ENCODE results near the gene GSTO1. TPM values are rescaled to one million over a fixed set of nuclear protein-coding genes. Genes with fewer than 3 reads are reported as not detected.
A peak's percentile ranks its signal among the peaks of the same experiment; 100 is the strongest.

The GSTO1 gene
- polyA plus RNA-seq, 6 donors from 2014 or later: 91.6 to 128 (median 113) TPM

DNA sequence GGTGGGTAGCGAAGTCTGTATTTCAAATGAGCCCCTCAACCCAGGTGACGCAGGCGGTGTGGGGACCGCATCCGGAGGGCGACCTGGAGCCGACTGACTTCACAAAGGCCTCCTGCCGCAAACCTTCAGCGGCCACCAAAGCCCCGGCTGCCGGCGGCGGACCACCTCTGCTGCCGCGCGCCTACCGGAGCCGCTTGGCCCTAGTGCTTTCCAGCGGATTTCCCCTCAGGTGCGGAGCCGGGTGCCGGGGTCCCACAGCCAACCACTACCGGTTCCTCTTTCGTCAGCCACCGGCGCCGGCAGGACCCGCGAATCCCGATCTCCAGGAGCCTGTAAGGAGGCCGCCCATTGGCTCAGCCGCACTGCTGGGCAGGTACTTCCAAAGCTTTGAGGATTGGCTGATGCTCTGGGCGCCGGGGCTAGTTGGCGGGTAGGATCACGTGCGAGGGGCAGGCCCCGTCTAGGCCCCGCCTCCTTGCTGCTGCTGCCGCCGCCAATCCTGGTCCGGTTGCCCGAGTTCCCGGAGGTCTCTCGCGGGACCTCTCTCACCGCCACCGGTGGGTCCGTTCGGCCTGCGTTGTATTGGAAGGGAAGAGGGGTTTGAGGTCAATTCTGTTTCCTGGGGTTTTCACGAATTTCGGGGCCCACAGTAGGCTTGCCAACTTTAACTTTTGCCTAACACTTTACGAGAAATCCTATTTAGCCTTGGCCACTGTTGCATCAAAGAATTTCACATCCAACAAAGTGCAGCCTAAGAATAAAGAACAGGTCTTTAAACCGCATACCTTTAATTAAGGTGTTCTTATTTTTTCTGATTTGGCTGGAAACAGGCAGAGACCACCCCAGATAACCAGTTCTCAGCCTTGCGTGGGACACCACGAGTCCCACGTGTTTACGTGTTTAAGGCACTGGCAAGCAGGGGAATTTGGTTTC is 14.3 kb downstream of the GSTO1 start, which contains the start of gene GSTO2:
Gene GSTO2, plus strand, starts transcription at position 472 of the 933 bp plus-strand sequence. CDS start 5,732 bp downstream, outside the sequence.
- DNase-seq (peak; percentile 98), ATAC-seq (ENCODE audit: low read depth in 2 of 2) (peak; percentile 93)
- Mint-ChIP-seq H3K4me3 (peak within 1 kb of the TSS; percentile 87 to 99 (median 94)), H3K9me3 (no peaks in the 10 kb centered on the region), H3K27me3 (peaks cover 0 to 2% (median 1%) of the 10 kb centered on the region in 3 donors), H3K36me3 (peaks cover 0 to 14% of the 10 kb centered on the region in 2 donors), H3K27ac (peak within 1 kb of the TSS; percentile 93 to 98 (median 96)), H3K4me1 (peaks cover 17 to 43% (median 33%) of the 10 kb centered on the region in 3 donors)

DNA sequence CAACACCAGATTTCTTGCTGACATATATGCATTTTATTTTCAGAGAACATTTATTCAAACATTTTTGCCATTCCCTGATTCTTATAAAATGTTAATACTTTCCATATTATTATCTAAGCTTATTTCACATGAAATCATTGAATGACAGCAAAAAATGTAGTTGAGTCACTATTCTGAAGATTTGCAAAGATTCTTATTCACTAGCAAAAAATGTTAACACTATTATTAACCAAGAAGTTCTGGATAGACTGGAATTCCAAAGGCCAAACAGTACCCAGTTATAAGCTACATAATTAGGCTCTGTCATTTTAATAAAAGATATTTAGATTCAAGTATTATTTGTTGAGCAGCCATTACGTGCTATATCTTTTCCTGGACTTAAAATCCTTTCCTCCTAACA is 18.6 kb downstream of the GSTO1 start:
- Mint-ChIP-seq H3K9me3 (no peaks in the 10 kb centered on the region), H3K27ac (no peak overlapping the region), H3K4me1 (peaks cover 1 to 23% (median 6%) of the 10 kb centered on the region in 3 donors), H3K36me3 (no peaks in the 10 kb centered on the region), H3K27me3 (peaks cover 6 to 34% (median 29%) of the 10 kb centered on the region in 3 donors), H3K4me3 (peak overlapping the region in 1 of 8 donors; percentile 18)
- DNase-seq (no peak), ATAC-seq (ENCODE audit: low read depth in 2 of 2) (no peak)

DNA sequence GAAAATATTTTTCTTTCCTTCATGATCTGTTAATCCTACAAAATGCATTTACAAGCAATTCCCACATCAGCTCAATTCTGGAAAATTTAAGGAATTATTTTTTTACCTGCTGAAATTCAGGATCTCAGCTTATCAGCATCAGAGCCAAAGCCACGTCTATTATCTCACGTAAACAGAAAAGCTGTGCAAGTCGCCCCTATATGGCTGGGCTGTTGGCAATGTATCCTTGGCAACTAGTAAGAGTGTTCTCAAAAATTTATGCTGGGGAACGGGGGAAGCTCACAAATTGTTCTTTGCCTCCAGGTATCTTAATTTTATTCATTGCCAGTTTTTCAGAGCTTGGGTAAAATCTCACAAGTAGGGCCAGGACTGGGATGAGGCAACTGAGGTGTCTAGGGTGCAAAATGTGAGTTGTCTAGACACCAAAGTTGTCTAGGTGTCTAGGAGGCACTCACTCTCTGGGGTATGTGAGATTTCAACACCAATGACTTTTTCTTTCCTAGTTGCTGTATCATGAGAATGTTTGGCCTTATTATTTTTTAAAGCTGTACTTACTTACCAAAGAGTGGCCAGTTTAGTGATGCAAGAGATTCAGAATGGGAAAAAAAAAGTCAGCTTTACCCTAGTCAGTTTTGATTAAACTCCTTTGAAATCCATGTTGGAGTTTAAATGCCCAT is 19.3 kb downstream of the GSTO1 start:
- no peaks in the 10 kb centered on the region for H3K9me3 Mint-ChIP-seq
- no peak for DNase-seq
- no peak overlapping the region for H3K4me3 Mint-ChIP-seq
- peaks cover 6 to 36% (median 34%) of the 10 kb centered on the region in 3 donors for H3K27me3 Mint-ChIP-seq
- H3K27ac Mint-ChIP-seq: no peak overlapping the region
- H3K4me1 Mint-ChIP-seq: peaks cover 0 to 17% (median 0%) of the 10 kb centered on the region in 3 donors
- ATAC-seq (ENCODE audit: low read depth in 2 of 2): no peak
- H3K36me3 Mint-ChIP-seq: no peaks in the 10 kb centered on the region

DNA sequence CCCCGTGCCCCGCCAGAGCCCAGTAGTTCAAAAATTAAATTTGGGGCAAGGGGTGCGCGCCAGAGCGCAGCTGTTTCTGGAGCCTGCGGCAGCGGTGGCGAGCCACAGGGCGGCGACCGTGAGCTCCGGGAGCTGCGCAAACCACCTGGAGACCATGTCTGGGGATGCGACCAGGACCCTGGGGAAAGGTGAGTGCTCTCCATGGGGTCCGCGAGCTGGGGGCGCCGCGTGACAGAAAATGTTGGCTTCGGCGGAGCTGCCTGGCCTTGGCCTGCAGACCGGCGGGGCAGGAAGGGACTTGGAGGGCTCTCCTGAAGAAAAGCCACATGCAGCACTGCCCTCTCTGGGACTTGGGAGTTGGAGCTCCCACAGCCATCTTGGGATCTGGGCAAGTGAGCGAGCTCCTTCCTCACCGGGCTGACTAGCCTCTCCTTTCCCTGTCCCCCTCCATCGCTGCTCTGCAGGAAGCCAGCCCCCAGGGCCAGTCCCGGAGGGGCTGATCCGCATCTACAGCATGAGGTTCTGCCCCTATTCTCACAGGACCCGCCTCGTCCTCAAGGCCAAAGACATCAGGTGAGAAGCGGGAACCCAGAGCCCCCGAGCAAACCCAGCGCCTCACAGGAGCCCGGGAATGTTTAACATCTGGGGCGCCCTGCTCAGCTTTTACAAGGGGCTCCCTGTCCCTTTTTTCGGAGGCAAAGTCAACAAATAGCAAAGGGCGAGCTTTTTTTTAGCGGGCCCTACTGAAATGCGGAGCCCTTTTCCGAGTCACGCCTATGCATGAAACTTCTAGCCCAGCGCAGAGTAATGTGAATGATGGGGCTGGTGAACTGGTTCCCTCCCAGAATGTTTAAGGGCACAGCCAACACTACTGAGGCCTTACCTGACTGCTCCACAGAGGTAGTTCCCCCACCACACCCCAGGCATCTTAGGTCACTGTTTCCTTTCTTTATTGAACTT is 20.4 kb downstream of the GSTO1 start:
- H3K9me3 Mint-ChIP-seq: no peaks in the 10 kb centered on the region
- H3K4me1 Mint-ChIP-seq: peaks cover 0 to 8% (median 0%) of the 10 kb centered on the region in 3 donors
- no peaks in the 10 kb centered on the region for H3K36me3 Mint-ChIP-seq
- ATAC-seq (ENCODE audit: low read depth in 2 of 2) (peak; percentile 79 to 86), DNase-seq (peak; percentile 31)
- no peak overlapping the region for H3K27ac Mint-ChIP-seq
- H3K27me3 Mint-ChIP-seq: peaks cover 6 to 43% (median 34%) of the 10 kb centered on the region in 3 donors
- H3K4me3 Mint-ChIP-seq: peak overlapping the region in 1 of 8 donors; percentile 23

DNA sequence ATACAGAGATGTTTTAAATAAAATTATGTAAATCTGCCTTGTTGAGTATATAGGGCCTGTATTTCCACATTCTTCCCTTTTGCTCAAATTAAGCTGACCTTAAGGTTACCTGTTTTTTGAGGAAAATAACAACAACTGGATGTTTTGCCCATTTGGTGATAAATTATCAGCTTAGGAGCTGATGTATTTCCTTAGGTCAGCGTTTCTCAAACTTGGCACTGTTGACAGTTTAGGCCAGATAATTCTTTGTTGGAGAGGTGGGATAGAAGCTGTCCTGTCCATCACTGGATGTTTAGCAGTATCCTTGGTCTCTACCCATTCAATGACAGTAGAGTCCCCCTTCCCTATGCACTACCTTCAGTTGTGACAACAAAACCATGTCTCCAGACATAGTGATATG is 21.5 kb downstream of the GSTO1 start:
- no peaks in the 10 kb centered on the region for H3K9me3 Mint-ChIP-seq
- peaks cover 6 to 43% (median 34%) of the 10 kb centered on the region in 3 donors for H3K27me3 Mint-ChIP-seq
- DNase-seq: no peak
- H3K4me3 Mint-ChIP-seq: no peak overlapping the region
- peak overlapping the region in 1 of 6 donors; percentile 26 for H3K27ac Mint-ChIP-seq
- ATAC-seq (ENCODE audit: low read depth in 2 of 2): no peak
- H3K4me1 Mint-ChIP-seq: peaks cover 0 to 8% (median 0%) of the 10 kb centered on the region in 3 donors
- no peaks in the 10 kb centered on the region for H3K36me3 Mint-ChIP-seq

DNA sequence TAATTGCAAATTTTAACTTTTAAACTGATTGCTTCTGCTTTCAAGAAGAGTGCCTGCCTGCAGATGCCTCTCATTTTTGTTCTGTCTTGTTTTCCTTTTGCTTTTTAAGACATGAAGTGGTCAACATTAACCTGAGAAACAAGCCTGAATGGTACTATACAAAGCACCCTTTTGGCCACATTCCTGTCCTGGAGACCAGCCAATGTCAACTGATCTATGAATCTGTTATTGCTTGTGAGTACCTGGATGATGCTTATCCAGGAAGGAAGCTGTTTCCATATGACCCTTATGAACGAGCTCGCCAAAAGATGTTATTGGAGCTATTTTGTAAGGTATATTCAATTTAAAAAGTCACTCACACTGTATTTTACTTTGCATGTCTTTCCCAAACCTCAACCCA is 23.1 kb downstream of the GSTO1 start:
- Mint-ChIP-seq H3K4me1 (peaks cover 0 to 8% (median 0%) of the 10 kb centered on the region in 3 donors), H3K36me3 (no peaks in the 10 kb centered on the region), H3K4me3 (no peak overlapping the region), H3K27ac (no peak overlapping the region), H3K27me3 (peaks cover 18 to 57% (median 43%) of the 10 kb centered on the region in 3 donors), H3K9me3 (no peaks in the 10 kb centered on the region)
- DNase-seq: no peak
- ATAC-seq (ENCODE audit: low read depth in 2 of 2): no peak

DNA sequence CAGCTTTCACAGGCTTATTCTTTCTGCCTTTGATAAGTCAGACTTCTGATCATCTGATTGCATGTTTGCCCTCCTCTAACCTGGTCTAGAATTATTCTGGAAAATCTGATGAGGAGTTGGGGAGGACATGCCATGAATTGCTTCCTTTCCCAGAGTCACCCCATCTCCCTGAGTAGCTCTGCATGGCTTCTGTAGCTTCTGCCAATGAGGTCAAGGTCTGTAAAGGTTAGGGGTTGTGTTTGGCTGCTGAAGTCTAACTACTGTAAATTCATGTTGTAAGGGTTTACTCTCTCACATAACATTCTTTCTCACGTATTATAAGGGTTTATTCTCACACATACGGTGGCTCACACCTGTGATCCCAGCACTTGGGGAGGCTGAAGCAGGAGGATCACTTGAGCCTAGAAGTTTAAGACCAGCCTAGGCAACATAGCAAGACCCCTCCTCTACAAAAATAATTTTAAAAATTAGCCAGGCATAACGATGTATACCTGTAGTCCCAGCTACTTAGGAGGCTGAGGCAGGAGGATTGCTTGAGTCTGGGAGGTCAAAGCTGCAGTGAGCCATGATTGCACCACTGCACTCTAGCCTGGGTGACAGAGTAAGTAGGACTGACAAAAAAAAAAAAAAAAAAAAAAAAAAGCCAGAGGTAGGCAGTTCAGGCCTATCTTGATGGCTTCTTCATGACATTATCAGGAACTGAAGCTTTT is 25.0 kb downstream of the GSTO1 start:
- peaks cover 0 to 3% (median 0%) of the 10 kb centered on the region in 3 donors for H3K4me1 Mint-ChIP-seq
- no peaks in the 10 kb centered on the region for H3K36me3 Mint-ChIP-seq
- H3K9me3 Mint-ChIP-seq: no peaks in the 10 kb centered on the region
- H3K4me3 Mint-ChIP-seq: no peak overlapping the region
- peak overlapping the region in 1 of 6 donors; percentile 15 for H3K27ac Mint-ChIP-seq
- H3K27me3 Mint-ChIP-seq: peaks cover 18 to 49% (median 36%) of the 10 kb centered on the region in 3 donors
- DNase-seq (no peak), ATAC-seq (ENCODE audit: low read depth in 2 of 2) (no peak)

DNA sequence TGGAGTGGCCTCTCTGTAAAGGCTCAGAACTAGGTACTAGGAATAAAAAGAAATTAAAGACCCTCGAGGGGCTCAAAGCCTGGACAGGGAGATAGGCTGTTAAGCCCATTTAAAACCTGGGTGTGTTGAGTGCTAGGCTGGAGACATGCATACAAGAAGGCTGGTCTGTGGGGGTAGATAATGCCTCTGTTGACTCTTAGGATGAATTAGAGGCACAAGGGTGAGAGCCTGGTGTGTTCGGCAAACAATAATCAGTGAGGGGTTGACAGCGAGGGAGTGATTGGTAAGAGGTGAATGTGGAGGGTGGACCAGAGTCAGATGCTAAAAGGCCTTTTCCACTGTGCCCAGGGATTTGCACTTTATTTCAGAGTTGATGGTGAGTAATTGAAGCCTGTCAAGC is 27.0 kb downstream of the GSTO1 start:
- no peaks in the 10 kb centered on the region for H3K36me3 Mint-ChIP-seq
- H3K27me3 Mint-ChIP-seq: peaks cover 12 to 40% (median 27%) of the 10 kb centered on the region in 3 donors
- H3K4me3 Mint-ChIP-seq: no peak overlapping the region
- H3K9me3 Mint-ChIP-seq: no peaks in the 10 kb centered on the region
- DNase-seq (no peak), ATAC-seq (ENCODE audit: low read depth in 2 of 2) (no peak)
- H3K27ac Mint-ChIP-seq: no peak overlapping the region
- no peaks in the 10 kb centered on the region for H3K4me1 Mint-ChIP-seq

DNA sequence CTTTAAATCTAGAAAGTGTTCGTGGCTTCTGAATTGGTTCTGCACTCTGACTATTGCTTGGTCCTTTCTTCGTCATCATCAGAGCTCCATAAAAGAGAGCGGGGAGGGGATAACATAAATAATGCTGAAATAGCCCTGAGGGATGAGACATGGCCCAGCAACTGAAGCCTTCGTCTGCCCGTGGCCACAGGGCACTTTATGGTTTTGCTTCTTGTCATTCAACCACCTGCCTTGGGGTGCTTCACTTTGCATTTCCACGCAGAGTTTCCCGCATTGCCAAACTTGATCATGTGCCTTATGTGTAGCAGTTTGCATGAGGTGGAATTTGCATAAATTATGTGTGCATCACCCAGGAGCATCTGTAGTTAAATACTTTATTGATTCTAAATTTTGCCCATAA is 30.2 kb downstream of the GSTO1 start:
- H3K36me3 Mint-ChIP-seq: no peaks in the 10 kb centered on the region
- H3K4me3 Mint-ChIP-seq: no peak overlapping the region
- no peak overlapping the region for H3K27ac Mint-ChIP-seq
- ATAC-seq (ENCODE audit: low read depth in 2 of 2) (peak in 1 of 2 donors; percentile 37), DNase-seq (no peak)
- H3K27me3 Mint-ChIP-seq: peaks cover 27 to 37% (median 33%) of the 10 kb centered on the region in 3 donors
- H3K4me1 Mint-ChIP-seq: no peaks in the 10 kb centered on the region
- no peaks in the 10 kb centered on the region for H3K9me3 Mint-ChIP-seq

DNA sequence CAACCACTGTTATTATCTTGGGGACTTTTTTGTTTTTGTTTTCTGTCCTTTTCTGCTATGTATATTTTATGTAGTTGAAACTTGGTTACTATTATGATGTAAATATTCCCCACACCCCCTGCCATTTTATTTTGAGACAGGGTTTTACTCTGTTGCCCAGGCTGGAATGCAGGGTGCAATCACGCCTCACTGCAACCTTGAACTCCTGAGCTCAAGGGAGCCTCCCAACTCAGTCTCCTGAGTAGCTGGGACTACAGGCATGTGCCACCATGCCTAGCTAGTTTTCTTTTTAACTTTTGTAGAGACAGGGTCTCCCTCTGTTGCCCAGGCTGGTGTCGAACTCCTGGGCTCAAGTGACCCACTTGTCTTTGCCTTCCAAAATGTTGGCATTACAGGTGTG is 32.2 kb downstream of the GSTO1 start:
- no peak overlapping the region for H3K4me3 Mint-ChIP-seq
- H3K27ac Mint-ChIP-seq: no peak overlapping the region
- H3K9me3 Mint-ChIP-seq: no peaks in the 10 kb centered on the region
- ATAC-seq (ENCODE audit: low read depth in 2 of 2): no peak
- H3K36me3 Mint-ChIP-seq: no peaks in the 10 kb centered on the region
- H3K4me1 Mint-ChIP-seq: peaks cover 4 to 10% (median 9%) of the 10 kb centered on the region in 3 donors
- no peak for DNase-seq
- H3K27me3 Mint-ChIP-seq: peaks cover 24 to 47% (median 43%) of the 10 kb centered on the region in 3 donors

DNA sequence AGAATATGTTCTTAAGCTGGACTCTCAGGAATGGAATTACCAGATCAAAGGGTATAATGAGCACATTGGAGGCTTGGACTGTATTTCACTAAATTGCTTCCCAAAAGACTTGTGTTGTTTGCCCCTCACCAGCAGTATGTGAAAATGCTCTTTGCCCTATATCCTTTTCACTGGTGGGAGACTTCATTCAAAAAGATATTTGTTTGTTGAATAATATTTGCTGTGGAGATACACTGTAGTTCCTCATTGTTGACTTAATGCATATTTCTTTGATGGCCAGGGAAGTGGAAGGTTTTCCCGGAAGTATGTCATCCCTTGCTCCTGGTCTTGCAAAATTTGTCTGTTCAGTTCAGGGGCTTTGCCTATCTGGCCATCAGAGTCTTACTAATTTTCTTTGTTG is 33.7 kb downstream of the GSTO1 start:
- Mint-ChIP-seq H3K4me1 (peaks cover 4 to 11% (median 10%) of the 10 kb centered on the region in 3 donors), H3K27ac (no peak overlapping the region), H3K4me3 (no peak overlapping the region), H3K9me3 (no peaks in the 10 kb centered on the region), H3K27me3 (peaks cover 20 to 39% (median 37%) of the 10 kb centered on the region in 3 donors), H3K36me3 (no peaks in the 10 kb centered on the region)
- DNase-seq: no peak
- no peak for ATAC-seq (ENCODE audit: low read depth in 2 of 2)

DNA sequence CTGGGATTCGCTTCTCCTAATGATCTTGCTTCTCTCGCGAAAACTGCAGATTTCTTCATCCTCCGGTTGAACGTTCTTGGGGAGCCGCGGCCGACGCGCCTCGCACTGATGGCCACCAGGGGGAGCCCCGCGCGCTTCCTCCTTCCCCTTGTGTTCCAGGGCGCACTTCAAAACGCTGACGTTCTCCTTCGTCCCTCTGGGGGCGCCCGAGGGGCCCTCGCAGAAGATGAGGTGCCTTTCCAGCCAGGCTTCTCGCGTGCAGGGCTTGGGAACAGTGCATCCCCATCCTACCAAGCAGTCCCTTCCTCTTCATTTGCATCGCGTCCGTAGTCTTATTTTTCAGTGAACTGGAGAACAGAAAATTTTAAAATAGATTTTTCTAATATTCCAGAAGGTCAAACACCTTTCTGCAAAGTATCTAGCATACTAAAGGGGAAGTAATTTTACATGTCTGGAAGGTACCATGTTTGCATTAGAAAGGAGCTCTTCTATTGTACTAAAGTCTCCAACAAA is 36.8 kb downstream of the GSTO1 start:
- H3K27ac Mint-ChIP-seq: peak overlapping the region in 3 of 6 donors; percentile 3 to 72 (median 17)
- peaks cover 16 to 47% (median 41%) of the 10 kb centered on the region in 3 donors for H3K27me3 Mint-ChIP-seq
- peak; percentile 82 for DNase-seq
- no peaks in the 10 kb centered on the region for H3K36me3 Mint-ChIP-seq
- H3K4me3 Mint-ChIP-seq: peak overlapping the region in 5 of 8 donors; percentile 16 to 78 (median 46)
- no peaks in the 10 kb centered on the region for H3K9me3 Mint-ChIP-seq
- H3K4me1 Mint-ChIP-seq: peaks cover 4 to 11% (median 10%) of the 10 kb centered on the region in 3 donors
- peak; percentile 94 to 96 for ATAC-seq (ENCODE audit: low read depth in 2 of 2)

Data from naive B cell (primary cell).